ENCODE data around the gene TSPAN7.

The TSPAN7 gene

GRCh38 chrX:38641197-38641596 lies 79.9 kb downstream of the TSPAN7 start:
- in situ Hi-C loops (cut with MboI; ENCODE audit: low sequenced_read_pairs), result no loop called here

- in situ Hi-C loops (cut with MboI; ENCODE audit: low sequenced_read_pairs), result no loop called here
Measured at GRCh38 chrX:38643903-38644302, 82.6 kb downstream of the TSPAN7 start.

- in situ Hi-C loops (cut with MboI; ENCODE audit: low sequenced_read_pairs), result no loop called here
Measured at GRCh38 chrX:38646129-38646528, 84.8 kb downstream of the TSPAN7 start.

- in situ Hi-C loops (cut with MboI; ENCODE audit: low sequenced_read_pairs), result no loop called here
Measured at GRCh38 chrX:38649221-38649620, 87.9 kb downstream of the TSPAN7 start.

GRCh38 chrX:38649674-38650647 lies 88.6 kb downstream of the TSPAN7 start:
- in situ Hi-C loops (cut with MboI; ENCODE audit: low sequenced_read_pairs), result no loop called here

GRCh38 chrX:38651625-38652601 lies 90.6 kb downstream of the TSPAN7 start:
- in situ Hi-C loops (cut with MboI; ENCODE audit: low sequenced_read_pairs), result no loop called here

GRCh38 chrX:38652934-38653442 lies 91.6 kb downstream of the TSPAN7 start:
- in situ Hi-C loops (cut with MboI; ENCODE audit: low sequenced_read_pairs), result no loop called here

- in situ Hi-C loops (cut with MboI; ENCODE audit: low sequenced_read_pairs), result no loop called here
Measured at GRCh38 chrX:38654302-38654701, 93.0 kb downstream of the TSPAN7 start.

GRCh38 chrX:38656350-38656915 lies 95.1 kb downstream of the TSPAN7 start:
- in situ Hi-C loops (cut with MboI; ENCODE audit: low sequenced_read_pairs), result no loop called here

- in situ Hi-C loops (cut with MboI; ENCODE audit: low sequenced_read_pairs), result no loop called here
Measured at GRCh38 chrX:38657562-38657961, 96.2 kb downstream of the TSPAN7 start.

GRCh38 chrX:38660395-38661102 lies 99.2 kb downstream of the TSPAN7 start:
- in situ Hi-C loops (cut with MboI; ENCODE audit: low sequenced_read_pairs), result no loop called here

- in situ Hi-C loops (cut with MboI; ENCODE audit: low sequenced_read_pairs), result no loop called here
Measured at GRCh38 chrX:38661103-38661441, 99.7 kb downstream of the TSPAN7 start.

GRCh38 chrX:38661561-38661960 lies 100.2 kb downstream of the TSPAN7 start:
- in situ Hi-C loops (cut with MboI; ENCODE audit: low sequenced_read_pairs), result no loop called here

GRCh38 chrX:38662640-38663039 lies 101.3 kb downstream of the TSPAN7 start:
- in situ Hi-C loops (cut with MboI; ENCODE audit: low sequenced_read_pairs), result no loop called here

- in situ Hi-C loops (cut with MboI; ENCODE audit: low sequenced_read_pairs), result no loop called here
Measured at GRCh38 chrX:38664285-38664684, 102.9 kb downstream of the TSPAN7 start.

GRCh38 chrX:38666909-38667308 lies 105.6 kb downstream of the TSPAN7 start:
- in situ Hi-C loops (cut with MboI; ENCODE audit: low sequenced_read_pairs), result no loop called here

- in situ Hi-C loops (cut with MboI; ENCODE audit: low sequenced_read_pairs), result no loop called here
Measured at GRCh38 chrX:38668771-38669170, 107.4 kb downstream of the TSPAN7 start.

GRCh38 chrX:38669428-38669827 lies 108.1 kb downstream of the TSPAN7 start:
- in situ Hi-C loops (cut with MboI; ENCODE audit: low sequenced_read_pairs), result no loop called here

- in situ Hi-C loops (cut with MboI; ENCODE audit: low sequenced_read_pairs), result no loop called here
Measured at GRCh38 chrX:38672646-38673045, 111.3 kb downstream of the TSPAN7 start.

GRCh38 chrX:38675856-38676255 lies 114.5 kb downstream of the TSPAN7 start:
- in situ Hi-C loops (cut with MboI; ENCODE audit: low sequenced_read_pairs), result no loop called here

All from HL-60/S4 treated with phorbol 12-myristate 13-acetate at 8.2 ng/mL for 4 days and 3 days (cell line).